Vagina (tissue), 2 donors: ENCODE measurements around the gene SLC16A13. TPM values are rescaled to one million over a fixed set of nuclear protein-coding genes. Genes with fewer than 3 reads are reported as not detected.

ENCODE experiments used
- DNase-seq, 2 donors: peaks; one replicate each; pipeline ENCODE4 v3.0.0-alpha.2; 2017; ENCODE audit errors: extremely low spot score in 2 of 2
- H3K27ac ChIP-seq: fragments of 200-600 bp; sonication (generic); one replicate; pipeline ENCODE4 v1.5.1; 2019
- H3K27me3 ChIP-seq: fragments of 200-600 bp; sonication (generic); one replicate; pipeline ENCODE4 v1.5.1; 2019
- H3K36me3 ChIP-seq, 2 donors: fragments of 200-600 bp; sonication (generic); one replicate each; pipeline ENCODE4 v1.5.1; 2017 to 2019
- H3K4me1 ChIP-seq: fragments of 200-600 bp; sonication (generic); one replicate; pipeline ENCODE4 v1.5.1; 2019
- H3K4me3 ChIP-seq, 2 donors: fragments of 200-600 bp; sonication (generic); 1 replicate in 1 of 2; 2 replicates in 1 of 2; pipeline ENCODE4 v1.5.1; 2016 to 2019
- H3K9me3 ChIP-seq: fragments of 200-600 bp; sonication (generic); one replicate; pipeline ENCODE4 v1.5.1; 2019
- CTCF ChIP-seq, 3 experiments: fragments of 450-650 bp in 2 of 3; fragments of 200-600 bp in 1 of 3; sonication (generic) in 1 of 3; IDR thresholded peaks; one replicate each; pipeline ENCODE4 v1.5.1; 2017 to 2019; ENCODE audit warnings: antibody characterized with exemption in 3 of 3, mild to moderate bottlenecking in 2 of 3, moderate library complexity in 2 of 3
- POLR2A ChIP-seq, 2 donors: fragments of 450-650 bp; IDR thresholded peaks; one replicate each; pipeline ENCODE4 v1.6.1; 2017; ENCODE audit warnings: antibody characterized with exemption in 2 of 2, mild to moderate bottlenecking in 2 of 2, moderate library complexity in 2 of 2
- POLR2AphosphoS5 ChIP-seq, 2 donors: sonication (generic); formaldehyde crosslinking; IDR thresholded peaks; one replicate each; pipeline ENCODE4 v1.9.0; 2017; ENCODE audit warnings: antibody characterized with exemption in 2 of 2, mild to moderate bottlenecking in 2 of 2, low read depth in 1 of 2; ENCODE audit not compliant: insufficient read depth in 1 of 2
- intact Hi-C: fragments of 100-400 bp; cut with DNase I; formaldehyde crosslinking; loops from one replicate; pipeline ENCODE4 v1.15.1; 2023
- total RNA-seq: library from RNA; depleted of rRNA; stranded (reverse); fragments of >200 nt; gene quantifications from one replicate; pipeline ENCODE4 v1.2.3, GENCODE V29; 2016

The SLC16A13 gene
- total RNA-seq, 1 donor from 2014 or later, result 2.0 TPM

- no peak for TF ChIP-seq POLR2A (IDR thresholded peaks at IDR 0.05)
- no peak for TF ChIP-seq CTCF (IDR thresholded peaks at IDR 0.05)
- TF ChIP-seq POLR2AphosphoS5 (IDR thresholded peaks at IDR 0.05; ENCODE audit: insufficient read depth in 1 of 2, low read depth in 1 of 2), result no peak
Observed at GRCh38 chr17:7058831-7059447, 23.1 kb downstream of the SLC16A13 start.

GRCh38 chr17:7060165-7060891, 24.5 kb downstream of the SLC16A13 start:
- Histone ChIP-seq H3K27ac (no peak overlapping the region), H3K27me3 (no peaks in the 10 kb centered on the region), H3K9me3 (no peaks in the 10 kb centered on the region), H3K4me3 (no peak overlapping the region), H3K36me3 (no peaks in the 10 kb centered on the region), H3K4me1 (no peaks in the 10 kb centered on the region)
- DNase-seq, result no peak
- intact Hi-C loops, result loop anchor here (5.0 kb wide), 1 partner anchor 1898 kb away; no protein-coding TSS in a partner anchor
- TF ChIP-seq CTCF (IDR thresholded peaks at IDR 0.05) (no peak), POLR2AphosphoS5 (IDR thresholded peaks at IDR 0.05; ENCODE audit: insufficient read depth in 1 of 2, low read depth in 1 of 2) (peak in 1 of 2 donors; percentile 46)

More at GRCh38 chr17:7058831-7059447, 23.1 kb downstream of the SLC16A13 start:
- DNase-seq, result no peak
- Histone ChIP-seq H3K4me3 (no peak overlapping the region), H3K27ac (no peak overlapping the region), H3K36me3 (no peaks in the 10 kb centered on the region), H3K4me1 (no peaks in the 10 kb centered on the region), H3K27me3 (no peaks in the 10 kb centered on the region), H3K9me3 (no peaks in the 10 kb centered on the region)
- intact Hi-C loops, result no loop called here

GRCh38 chr17:7063518-7064094, 27.8 kb downstream of the SLC16A13 start:
- Histone ChIP-seq H3K27me3 (no peaks in the 10 kb centered on the region), H3K9me3 (peaks cover 5% of the 10 kb centered on the region), H3K36me3 (no peaks in the 10 kb centered on the region), H3K4me3 (no peak overlapping the region), H3K27ac (no peak overlapping the region), H3K4me1 (no peaks in the 10 kb centered on the region)
- intact Hi-C loops, result loop anchor here (5.0 kb wide), 1 partner anchor 1901 kb away; no protein-coding TSS in a partner anchor
- no peak for TF ChIP-seq POLR2AphosphoS5 (IDR thresholded peaks at IDR 0.05; ENCODE audit: insufficient read depth in 1 of 2, low read depth in 1 of 2)
- no peak for TF ChIP-seq CTCF (IDR thresholded peaks at IDR 0.05)
- no peak for TF ChIP-seq POLR2A (IDR thresholded peaks at IDR 0.05)
- DNase-seq, result no peak

- H3K27me3 ChIP-seq, result no peaks in the 10 kb centered on the region
Observed at GRCh38 chr17:7064261-7064660, 28.4 kb downstream of the SLC16A13 start.

More at GRCh38 chr17:7064261-7064660, 28.4 kb downstream of the SLC16A13 start:
- TF ChIP-seq CTCF (IDR thresholded peaks at IDR 0.05) (no peak), POLR2AphosphoS5 (IDR thresholded peaks at IDR 0.05; ENCODE audit: insufficient read depth in 1 of 2, low read depth in 1 of 2) (no peak), POLR2A (IDR thresholded peaks at IDR 0.05) (no peak)
- Histone ChIP-seq H3K27ac (no peak overlapping the region), H3K4me1 (no peaks in the 10 kb centered on the region), H3K36me3 (no peaks in the 10 kb centered on the region), H3K9me3 (peaks cover 5% of the 10 kb centered on the region), H3K4me3 (no peak overlapping the region)
- DNase-seq, result no peak
- intact Hi-C loops, result loop anchor here (5.0 kb wide), 1 partner anchor 1902 kb away; no protein-coding TSS in a partner anchor
